Measurements from ENCODE around the gene RBX1.

DNA sequence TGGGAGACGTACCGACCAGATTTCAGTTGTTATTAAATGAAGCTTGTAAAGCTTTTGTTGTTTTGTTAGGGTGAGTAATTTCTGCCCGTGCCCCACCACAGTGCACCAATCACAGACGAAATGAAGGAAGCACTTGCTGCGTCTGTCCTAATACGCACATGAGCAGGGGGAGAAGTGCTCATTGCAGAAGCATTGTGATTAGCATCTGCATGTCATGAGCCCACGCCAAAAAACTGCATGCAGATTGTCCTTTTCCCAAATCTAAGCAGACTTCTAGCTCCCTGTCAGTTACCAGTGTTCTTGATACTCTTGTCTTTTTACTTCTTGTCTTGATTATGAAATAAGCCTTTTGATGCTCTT is 15.5 kb downstream of the RBX1 start:
- TF ChIP-seq CTCF (conservative IDR thresholded peaks at IDR 0.05; ENCODE audit: low read depth, low read length) = no peak
- TF ChIP-seq RCOR1 (IDR thresholded peaks at IDR 0.05; ENCODE audit: insufficient replicate concordance, low read length) = no peak
- TF ChIP-seq, protein P1, sequence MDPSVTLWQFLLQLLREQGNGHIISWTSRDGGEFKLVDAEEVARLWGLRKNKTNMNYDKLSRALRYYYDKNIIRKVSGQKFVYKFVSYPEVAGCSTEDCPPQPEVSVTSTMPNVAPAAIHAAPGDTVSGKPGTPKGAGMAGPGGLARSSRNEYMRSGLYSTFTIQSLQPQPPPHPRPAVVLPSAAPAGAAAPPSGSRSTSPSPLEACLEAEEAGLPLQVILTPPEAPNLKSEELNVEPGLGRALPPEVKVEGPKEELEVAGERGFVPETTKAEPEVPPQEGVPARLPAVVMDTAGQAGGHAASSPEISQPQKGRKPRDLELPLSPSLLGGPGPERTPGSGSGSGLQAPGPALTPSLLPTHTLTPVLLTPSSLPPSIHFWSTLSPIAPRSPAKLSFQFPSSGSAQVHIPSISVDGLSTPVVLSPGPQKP (IDR thresholded peaks at IDR 0.05; ENCODE audit: borderline replicate concordance, low read depth, low read length) = no peak

All from IMR-90 (cell line).